HUES48 (cell line): ENCODE results near the gene RTRAF.

Experiments used
- H3K27ac ChIP-seq: one replicate; pipeline ENCODE4 v1.7.0; 2013; ENCODE audit warnings: low read depth, low read length, inconsistent platforms
- H3K27me3 ChIP-seq: 2 replicates; pipeline ENCODE4 v1.6.1; 2013; ENCODE audit warnings: mild to moderate bottlenecking, low read length; ENCODE audit not compliant: control insufficient read depth, insufficient read depth
- H3K36me3 ChIP-seq: 2 replicates; pipeline ENCODE4 v1.6.1; 2013; ENCODE audit warnings: low read length; ENCODE audit not compliant: control insufficient read depth, insufficient read depth
- H3K4me1 ChIP-seq: 2 replicates; pipeline ENCODE4 v1.6.1; 2013; ENCODE audit warnings: mild to moderate bottlenecking, low read length; ENCODE audit not compliant: control insufficient read depth, insufficient read depth
- H3K4me3 ChIP-seq: 2 replicates; pipeline ENCODE4 v1.5.1; 2013; ENCODE audit warnings: mild to moderate bottlenecking, low read depth, low read length
- H3K9ac ChIP-seq: 2 replicates; pipeline ENCODE4 v1.6.1; 2013; ENCODE audit warnings: mild to moderate bottlenecking, low read depth, low read length, moderate library complexity
- H3K9me3 ChIP-seq: 2 replicates; pipeline ENCODE4 v1.6.1; 2013; ENCODE audit warnings: low read length; ENCODE audit not compliant: control insufficient read depth, insufficient read depth

RTRAF gene

GRCh38 chr14:52039124-52039815 is 49.9 kb downstream of the RTRAF start:
- no peaks in the 10 kb centered on the region for H3K36me3 ChIP-seq
- H3K4me3 ChIP-seq: no peak overlapping the region
- no peaks in the 10 kb centered on the region for H3K4me1 ChIP-seq
- no peak overlapping the region for H3K27ac ChIP-seq
- H3K27me3 ChIP-seq: no peaks in the 10 kb centered on the region
- H3K9ac ChIP-seq: no peak overlapping the region
- no peaks in the 10 kb centered on the region for H3K9me3 ChIP-seq

- no peaks in the 10 kb centered on the region for H3K27me3 ChIP-seq
- no peak overlapping the region for H3K9ac ChIP-seq
- H3K4me3 ChIP-seq: no peak overlapping the region
- H3K9me3 ChIP-seq: no peaks in the 10 kb centered on the region
- H3K4me1 ChIP-seq: no peaks in the 10 kb centered on the region
- no peak overlapping the region for H3K27ac ChIP-seq
- no peaks in the 10 kb centered on the region for H3K36me3 ChIP-seq
Observed at GRCh38 chr14:52040598-52040997, 51.3 kb downstream of the RTRAF start.

GRCh38 chr14:52042371-52043289 is 53.3 kb downstream of the RTRAF start:
- Histone ChIP-seq H3K4me3 (no peak overlapping the region), H3K9me3 (no peaks in the 10 kb centered on the region), H3K27me3 (no peaks in the 10 kb centered on the region), H3K9ac (no peak overlapping the region), H3K36me3 (no peaks in the 10 kb centered on the region), H3K27ac (no peak overlapping the region), H3K4me1 (no peaks in the 10 kb centered on the region)

GRCh38 chr14:52043690-52044089 is 54.3 kb downstream of the RTRAF start:
- Histone ChIP-seq H3K27me3 (no peaks in the 10 kb centered on the region), H3K4me1 (no peaks in the 10 kb centered on the region), H3K36me3 (no peaks in the 10 kb centered on the region), H3K9ac (no peak overlapping the region), H3K9me3 (no peaks in the 10 kb centered on the region), H3K27ac (no peak overlapping the region), H3K4me3 (no peak overlapping the region)

GRCh38 chr14:52044791-52045522 is 55.6 kb downstream of the RTRAF start:
- Histone ChIP-seq H3K27ac (no peak overlapping the region), H3K27me3 (no peaks in the 10 kb centered on the region), H3K36me3 (no peaks in the 10 kb centered on the region), H3K9ac (no peak overlapping the region), H3K4me3 (no peak overlapping the region), H3K9me3 (no peaks in the 10 kb centered on the region), H3K4me1 (no peaks in the 10 kb centered on the region)

GRCh38 chr14:52046376-52046917 is 57.1 kb downstream of the RTRAF start:
- Histone ChIP-seq H3K27me3 (no peaks in the 10 kb centered on the region), H3K27ac (no peak overlapping the region), H3K4me1 (no peaks in the 10 kb centered on the region)

GRCh38 chr14:52048116-52048515 is 58.8 kb downstream of the RTRAF start:
- H3K4me3 ChIP-seq: no peak overlapping the region

More at GRCh38 chr14:52046376-52046917, 57.1 kb downstream of the RTRAF start:
- Histone ChIP-seq H3K9me3 (no peaks in the 10 kb centered on the region), H3K36me3 (no peaks in the 10 kb centered on the region), H3K4me3 (no peak overlapping the region), H3K9ac (no peak overlapping the region)

GRCh38 chr14:52048641-52049204 is 59.4 kb downstream of the RTRAF start:
- no peak overlapping the region for H3K27ac ChIP-seq
- no peak overlapping the region for H3K9ac ChIP-seq
- H3K27me3 ChIP-seq: no peaks in the 10 kb centered on the region
- no peak overlapping the region for H3K4me3 ChIP-seq
- no peaks in the 10 kb centered on the region for H3K4me1 ChIP-seq
- H3K9me3 ChIP-seq: no peaks in the 10 kb centered on the region
- H3K36me3 ChIP-seq: no peaks in the 10 kb centered on the region

More at GRCh38 chr14:52048116-52048515, 58.8 kb downstream of the RTRAF start:
- no peak overlapping the region for H3K9ac ChIP-seq
- H3K4me1 ChIP-seq: no peaks in the 10 kb centered on the region
- no peaks in the 10 kb centered on the region for H3K36me3 ChIP-seq
- no peaks in the 10 kb centered on the region for H3K27me3 ChIP-seq
- H3K27ac ChIP-seq: no peak overlapping the region
- no peaks in the 10 kb centered on the region for H3K9me3 ChIP-seq

GRCh38 chr14:52049271-52049670 is 59.9 kb downstream of the RTRAF start:
- H3K9ac ChIP-seq: no peak overlapping the region
- H3K36me3 ChIP-seq: no peaks in the 10 kb centered on the region
- H3K9me3 ChIP-seq: no peaks in the 10 kb centered on the region
- H3K27me3 ChIP-seq: no peaks in the 10 kb centered on the region
- H3K27ac ChIP-seq: no peak overlapping the region
- H3K4me1 ChIP-seq: no peaks in the 10 kb centered on the region
- no peak overlapping the region for H3K4me3 ChIP-seq

GRCh38 chr14:52049721-52050588 is 60.6 kb downstream of the RTRAF start:
- no peaks in the 10 kb centered on the region for H3K36me3 ChIP-seq
- H3K9me3 ChIP-seq: no peaks in the 10 kb centered on the region
- no peak overlapping the region for H3K27ac ChIP-seq
- H3K9ac ChIP-seq: no peak overlapping the region
- no peaks in the 10 kb centered on the region for H3K4me1 ChIP-seq
- no peaks in the 10 kb centered on the region for H3K27me3 ChIP-seq
- H3K4me3 ChIP-seq: no peak overlapping the region
